CD14-positive monocyte (primary cell): ENCODE results near the gene SIAH3. TPM values are rescaled to one million over a fixed set of nuclear protein-coding genes. Genes with fewer than 3 reads are reported as not detected.
A peak's percentile ranks its signal among the peaks of the same experiment; 100 is the strongest.

Experiments
- DNase-seq, 3 donors: peaks; one replicate each; pipeline ENCODE4 v3.0.0-alpha.2; 2011 to 2022
- H2AFZ ChIP-seq: 2 replicates; pipeline ENCODE4 v1.6.0; 2012; ENCODE audit warnings: mild to moderate bottlenecking, low read depth, low read length, inconsistent platforms; ENCODE audit not compliant: insufficient read depth, poor library complexity, severe bottlenecking
- H3K27ac ChIP-seq, 2 donors: 1 replicate in 1 of 2; 2 replicates in 1 of 2; pipeline ENCODE4 v1.5.1; 2012 to 2013; ENCODE audit warnings: low read length in 2 of 2, control low read depth in 1 of 2, inconsistent platforms in 1 of 2, low read depth in 1 of 2, mild to moderate bottlenecking in 1 of 2
- H3K27me3 ChIP-seq, 2 donors: one replicate each; pipeline versions ENCODE4 v1.6.0 to v1.6.1; 2011 to 2013; ENCODE audit warnings: low read length in 2 of 2; ENCODE audit not compliant: control insufficient read depth in 2 of 2, insufficient read depth in 2 of 2
- H3K36me3 ChIP-seq, 2 donors: replicated peaks in 1 of 2; 1 replicate in 1 of 2; 2 replicates in 1 of 2; pipeline versions ENCODE4 v1.5.1 to v1.6.1; 2012 to 2013; ENCODE audit warnings: low read length in 2 of 2, control low read depth in 1 of 2, inconsistent platforms in 1 of 2, mild to moderate bottlenecking in 1 of 2; ENCODE audit not compliant: insufficient read depth in 2 of 2, control insufficient read depth in 1 of 2
- H3K4me1 ChIP-seq, 2 donors: 1 replicate in 1 of 2; 2 replicates in 1 of 2; pipeline versions ENCODE4 v1.5.1 to v1.6.1; 2012 to 2013; ENCODE audit warnings: low read length in 2 of 2, control low read depth in 1 of 2, inconsistent platforms in 1 of 2, mild to moderate bottlenecking in 1 of 2, moderate library complexity in 1 of 2; ENCODE audit not compliant: insufficient read depth in 2 of 2, control insufficient read depth in 1 of 2
- H3K4me2 ChIP-seq: replicated peaks from 2 replicates; pipeline ENCODE3; 2012; ENCODE audit warnings: low read length, moderate library complexity, mild to moderate bottlenecking; ENCODE audit not compliant: poor library complexity, severe bottlenecking; ENCODE audit errors: extremely low read depth
- H3K4me3 ChIP-seq, 3 experiments: fragments of 200-600 bp in 1 of 3; sonication (generic) in 1 of 3; replicated peaks in 1 of 3; 1 replicate in 2 of 3; 2 replicates in 1 of 3; pipeline ENCODE4 v1.5.1; 2011 to 2013; ENCODE audit warnings: low read length in 3 of 3, mild to moderate bottlenecking in 3 of 3, control low read depth in 2 of 3, low read depth in 2 of 3, inconsistent platforms in 1 of 3, moderate library complexity in 1 of 3
- H3K79me2 ChIP-seq: 2 replicates; pipeline ENCODE4 v1.6.0; 2012; ENCODE audit warnings: mild to moderate bottlenecking, control low read depth, inconsistent platforms, low read length, moderate library complexity; ENCODE audit not compliant: insufficient read depth
- H3K9ac ChIP-seq: 2 replicates; pipeline ENCODE4 v1.6.0; 2017; ENCODE audit warnings: low read length, mild to moderate bottlenecking; ENCODE audit not compliant: insufficient read depth, poor library complexity, severe bottlenecking
- H3K9me3 ChIP-seq, 2 donors: replicated peaks in 1 of 2; 1 replicate in 1 of 2; 2 replicates in 1 of 2; pipeline versions ENCODE4 v1.5.1 to v1.6.1; 2012 to 2013; ENCODE audit warnings: low read length in 2 of 2, control low read depth in 1 of 2; ENCODE audit not compliant: control insufficient read depth in 1 of 2, insufficient read depth in 1 of 2
- H4K20me1 ChIP-seq: 2 replicates; pipeline ENCODE4 v1.6.0; 2012; ENCODE audit warnings: mild to moderate bottlenecking, low read length, control low read depth, moderate library complexity; ENCODE audit not compliant: insufficient read depth
- H3K27ac Mint-ChIP-seq, 7 donors: one replicate each; pipeline ENCODE4 v1.8.0; 2020; ENCODE audit warnings: mild to moderate bottlenecking in 7 of 7, mixed read lengths in 7 of 7, moderate library complexity in 6 of 7, inconsistent platforms in 2 of 7
- H3K27me3 Mint-ChIP-seq, 3 donors: one replicate each; pipeline ENCODE4 v1.8.0; 2021 to 2022; ENCODE audit warnings: low read depth in 3 of 3, mild to moderate bottlenecking in 3 of 3, mixed read lengths in 3 of 3, moderate library complexity in 3 of 3, inconsistent platforms in 1 of 3
- H3K36me3 Mint-ChIP-seq, 2 donors: one replicate each; pipeline ENCODE4 v1.8.0; 2020; ENCODE audit warnings: mixed read lengths in 2 of 2, inconsistent platforms in 1 of 2, mild to moderate bottlenecking in 1 of 2
- H3K4me1 Mint-ChIP-seq: one replicate; pipeline ENCODE4 v1.8.0; 2020; ENCODE audit warnings: mild to moderate bottlenecking, mixed read lengths
- H3K4me3 Mint-ChIP-seq, 2 donors: one replicate each; pipeline ENCODE4 v1.8.0; 2020; ENCODE audit warnings: mild to moderate bottlenecking in 2 of 2, mixed read lengths in 2 of 2, moderate library complexity in 1 of 2
- H3K9me3 Mint-ChIP-seq, 7 donors: one replicate each; pipeline ENCODE4 v1.8.0; 2020 to 2022; ENCODE audit warnings: mixed read lengths in 7 of 7, mild to moderate bottlenecking in 6 of 7, moderate library complexity in 6 of 7, inconsistent platforms in 2 of 7
- CTCF ChIP-seq: fragments of 200-600 bp; IDR thresholded peaks from one replicate; pipeline ENCODE4 v1.8.0; 2022; ENCODE audit warnings: antibody characterized with exemption, mild to moderate bottlenecking
- WGBS: methylation state at CpG from one replicate; pipeline ENCODE4 v1.1.5; 2013; ENCODE audit warnings: missing lambda C conversion rate; ENCODE audit not compliant: insufficient coverage; 5-methylcytosine and 5-hydroxymethylcytosine counted together
- intact Hi-C, 2 donors: fragments of 100-400 bp; cut with micrococcal nuclease; formaldehyde crosslinking; loops; one replicate each; pipeline versions ENCODE4 v1.15.0 to v1.15.1; 2023
- polyA plus RNA-seq, 3 donors: library from polyadenylated mRNA; depleted of rRNA in 1 of 3; unstranded in 2 of 3; stranded (reverse) in 1 of 3; fragments of 300-500 nt in 2 of 3; fragments of >200 nt in 1 of 3; fragmentation: Illumina TruSeq in 2 of 3; gene quantifications; 1 replicate in 2 of 3; 2 replicates in 1 of 3; pipeline ENCODE4 v1.2.3, GENCODE V29; 2012 to 2021

Gene SIAH3
- polyA plus RNA-seq, 3 donors: not detected

- Histone ChIP-seq H3K27ac (no peak overlapping the region), H3K79me2 (no peaks in the 10 kb centered on the region), H4K20me1 (no peaks in the 10 kb centered on the region), H3K9me3 (no peaks in the 10 kb centered on the region), H3K36me3 (no peaks in the 10 kb centered on the region), H3K27me3 (no peaks in the 10 kb centered on the region), H3K4me1 (peaks cover 46 to 49% of the 10 kb centered on the region in 2 donors), H3K4me2 (no peak overlapping the region), H2AFZ (no peak overlapping the region), H3K4me3 (no peak overlapping the region), H3K9ac (no peak overlapping the region)
- no peak for DNase-seq
- H3K36me3 Mint-ChIP-seq: no peaks in the 10 kb centered on the region
- no peak overlapping the region for H3K27ac Mint-ChIP-seq
- no peak overlapping the region for H3K4me3 Mint-ChIP-seq
- intact Hi-C loops: no loop called here
- peaks cover 53% of the 10 kb centered on the region for H3K4me1 Mint-ChIP-seq
- no peak for TF ChIP-seq CTCF
- peaks cover 0 to 4% (median 4%) of the 10 kb centered on the region in 3 donors for H3K27me3 Mint-ChIP-seq
- no peaks in the 10 kb centered on the region for H3K9me3 Mint-ChIP-seq
Observed at GRCh38 chr13:45827318-45827717, 24.2 kb downstream of the SIAH3 start.

GRCh38 chr13:45826731-45827130 is 24.8 kb downstream of the SIAH3 start:
- peaks cover 0 to 4% (median 4%) of the 10 kb centered on the region in 3 donors for H3K27me3 Mint-ChIP-seq
- intact Hi-C loops: no loop called here

More at GRCh38 chr13:45826731-45827130, 24.8 kb downstream of the SIAH3 start:
- Histone ChIP-seq H3K36me3 (no peaks in the 10 kb centered on the region), H4K20me1 (no peaks in the 10 kb centered on the region), H3K79me2 (no peaks in the 10 kb centered on the region), H3K4me2 (no peak overlapping the region), H2AFZ (peak overlapping the region; percentile 38), H3K27ac (no peak overlapping the region), H3K4me1 (peaks cover 46 to 49% of the 10 kb centered on the region in 2 donors), H3K9ac (no peak overlapping the region), H3K4me3 (no peak overlapping the region), H3K27me3 (no peaks in the 10 kb centered on the region), H3K9me3 (no peaks in the 10 kb centered on the region)
- DNase-seq: peak in 2 of 3 donors; percentile 11 to 41
- Mint-ChIP-seq H3K36me3 (no peaks in the 10 kb centered on the region), H3K4me1 (peaks cover 53% of the 10 kb centered on the region), H3K4me3 (no peak overlapping the region), H3K9me3 (no peaks in the 10 kb centered on the region), H3K27ac (peak overlapping the region in 1 of 7 donors; percentile 46)
- TF ChIP-seq CTCF: no peak
- 2% methylated on average over 4 of the region's 5 CpGs for WGBS
